CD14-positive monocyte (primary cell): ENCODE data around the gene RPS29. TPM values are rescaled to one million over a fixed set of nuclear protein-coding genes. Genes with fewer than 3 reads are reported as not detected.
A peak's percentile ranks its signal among the peaks of the same experiment; 100 is the strongest.

Experiments used
- DNase-seq, 3 donors: peaks; one replicate each; pipeline ENCODE4 v3.0.0-alpha.2; 2011 to 2022
- H2AFZ ChIP-seq: 2 replicates; pipeline ENCODE4 v1.6.0; 2012; ENCODE audit warnings: mild to moderate bottlenecking, low read depth, low read length, inconsistent platforms; ENCODE audit not compliant: insufficient read depth, poor library complexity, severe bottlenecking
- H3K27ac ChIP-seq, 2 donors: 1 replicate in 1 of 2; 2 replicates in 1 of 2; pipeline ENCODE4 v1.5.1; 2012 to 2013; ENCODE audit warnings: low read length in 2 of 2, control low read depth in 1 of 2, inconsistent platforms in 1 of 2, low read depth in 1 of 2, mild to moderate bottlenecking in 1 of 2
- H3K27me3 ChIP-seq, 2 donors: one replicate each; pipeline versions ENCODE4 v1.6.0 to v1.6.1; 2011 to 2013; ENCODE audit warnings: low read length in 2 of 2; ENCODE audit not compliant: control insufficient read depth in 2 of 2, insufficient read depth in 2 of 2
- H3K36me3 ChIP-seq, 2 donors: replicated peaks in 1 of 2; 1 replicate in 1 of 2; 2 replicates in 1 of 2; pipeline versions ENCODE4 v1.5.1 to v1.6.1; 2012 to 2013; ENCODE audit warnings: low read length in 2 of 2, control low read depth in 1 of 2, inconsistent platforms in 1 of 2, mild to moderate bottlenecking in 1 of 2; ENCODE audit not compliant: insufficient read depth in 2 of 2, control insufficient read depth in 1 of 2
- H3K4me1 ChIP-seq, 2 donors: 1 replicate in 1 of 2; 2 replicates in 1 of 2; pipeline versions ENCODE4 v1.5.1 to v1.6.1; 2012 to 2013; ENCODE audit warnings: low read length in 2 of 2, control low read depth in 1 of 2, inconsistent platforms in 1 of 2, mild to moderate bottlenecking in 1 of 2, moderate library complexity in 1 of 2; ENCODE audit not compliant: insufficient read depth in 2 of 2, control insufficient read depth in 1 of 2
- H3K4me2 ChIP-seq: replicated peaks from 2 replicates; pipeline ENCODE3; 2012; ENCODE audit warnings: low read length, moderate library complexity, mild to moderate bottlenecking; ENCODE audit not compliant: poor library complexity, severe bottlenecking; ENCODE audit errors: extremely low read depth
- H3K4me3 ChIP-seq, 3 experiments: fragments of 200-600 bp in 1 of 3; sonication (generic) in 1 of 3; replicated peaks in 1 of 3; 1 replicate in 2 of 3; 2 replicates in 1 of 3; pipeline ENCODE4 v1.5.1; 2011 to 2013; ENCODE audit warnings: low read length in 3 of 3, mild to moderate bottlenecking in 3 of 3, control low read depth in 2 of 3, low read depth in 2 of 3, inconsistent platforms in 1 of 3, moderate library complexity in 1 of 3
- H3K79me2 ChIP-seq: 2 replicates; pipeline ENCODE4 v1.6.0; 2012; ENCODE audit warnings: mild to moderate bottlenecking, control low read depth, inconsistent platforms, low read length, moderate library complexity; ENCODE audit not compliant: insufficient read depth
- H3K9ac ChIP-seq: 2 replicates; pipeline ENCODE4 v1.6.0; 2017; ENCODE audit warnings: low read length, mild to moderate bottlenecking; ENCODE audit not compliant: insufficient read depth, poor library complexity, severe bottlenecking
- H3K9me3 ChIP-seq, 2 donors: replicated peaks in 1 of 2; 1 replicate in 1 of 2; 2 replicates in 1 of 2; pipeline versions ENCODE4 v1.5.1 to v1.6.1; 2012 to 2013; ENCODE audit warnings: low read length in 2 of 2, control low read depth in 1 of 2; ENCODE audit not compliant: control insufficient read depth in 1 of 2, insufficient read depth in 1 of 2
- H4K20me1 ChIP-seq: 2 replicates; pipeline ENCODE4 v1.6.0; 2012; ENCODE audit warnings: mild to moderate bottlenecking, low read length, control low read depth, moderate library complexity; ENCODE audit not compliant: insufficient read depth
- H3K27ac Mint-ChIP-seq, 7 donors: one replicate each; pipeline ENCODE4 v1.8.0; 2020; ENCODE audit warnings: mild to moderate bottlenecking in 7 of 7, mixed read lengths in 7 of 7, moderate library complexity in 6 of 7, inconsistent platforms in 2 of 7
- H3K27me3 Mint-ChIP-seq, 3 donors: one replicate each; pipeline ENCODE4 v1.8.0; 2021 to 2022; ENCODE audit warnings: low read depth in 3 of 3, mild to moderate bottlenecking in 3 of 3, mixed read lengths in 3 of 3, moderate library complexity in 3 of 3, inconsistent platforms in 1 of 3
- H3K36me3 Mint-ChIP-seq, 2 donors: one replicate each; pipeline ENCODE4 v1.8.0; 2020; ENCODE audit warnings: mixed read lengths in 2 of 2, inconsistent platforms in 1 of 2, mild to moderate bottlenecking in 1 of 2
- H3K4me1 Mint-ChIP-seq: one replicate; pipeline ENCODE4 v1.8.0; 2020; ENCODE audit warnings: mild to moderate bottlenecking, mixed read lengths
- H3K4me3 Mint-ChIP-seq, 2 donors: one replicate each; pipeline ENCODE4 v1.8.0; 2020; ENCODE audit warnings: mild to moderate bottlenecking in 2 of 2, mixed read lengths in 2 of 2, moderate library complexity in 1 of 2
- H3K9me3 Mint-ChIP-seq, 7 donors: one replicate each; pipeline ENCODE4 v1.8.0; 2020 to 2022; ENCODE audit warnings: mixed read lengths in 7 of 7, mild to moderate bottlenecking in 6 of 7, moderate library complexity in 6 of 7, inconsistent platforms in 2 of 7
- CTCF ChIP-seq: fragments of 200-600 bp; IDR thresholded peaks from one replicate; pipeline ENCODE4 v1.8.0; 2022; ENCODE audit warnings: antibody characterized with exemption, mild to moderate bottlenecking
- WGBS: methylation state at CpG from one replicate; pipeline ENCODE4 v1.1.5; 2013; ENCODE audit warnings: missing lambda C conversion rate; ENCODE audit not compliant: insufficient coverage; 5-methylcytosine and 5-hydroxymethylcytosine counted together
- intact Hi-C, 2 donors: fragments of 100-400 bp; cut with micrococcal nuclease; formaldehyde crosslinking; loops; one replicate each; pipeline versions ENCODE4 v1.15.0 to v1.15.1; 2023
- polyA plus RNA-seq, 3 donors: library from polyadenylated mRNA; depleted of rRNA in 1 of 3; unstranded in 2 of 3; stranded (reverse) in 1 of 3; fragments of 300-500 nt in 2 of 3; fragments of >200 nt in 1 of 3; fragmentation: Illumina TruSeq in 2 of 3; gene quantifications; 1 replicate in 2 of 3; 2 replicates in 1 of 3; pipeline ENCODE4 v1.2.3, GENCODE V29; 2012 to 2021

RPS29 gene
- polyA plus RNA-seq, 3 donors = 2,325 to 4,497 (median 2,965) TPM

- Histone ChIP-seq H3K36me3 (peaks cover 5 to 7% of the 10 kb centered on the region in 2 donors), H3K9me3 (no peaks in the 10 kb centered on the region), H3K4me3 (peak overlapping the region in 1 of 3 experiments; percentile 78), H4K20me1 (peaks cover 47% of the 10 kb centered on the region), H2AFZ (no peak overlapping the region), H3K4me1 (peaks cover 30 to 51% of the 10 kb centered on the region in 2 donors), H3K9ac (no peak overlapping the region), H3K27me3 (no peaks in the 10 kb centered on the region), H3K79me2 (peaks cover 76% of the 10 kb centered on the region), H3K27ac (peak overlapping the region in 1 of 2 donors; percentile 94), H3K4me2 (peak overlapping the region; percentile 78)
- Mint-ChIP-seq H3K4me1 (peaks cover 46% of the 10 kb centered on the region), H3K36me3 (peaks cover 17 to 32% of the 10 kb centered on the region in 2 donors), H3K4me3 (no peak overlapping the region), H3K9me3 (peaks cover 0 to 2% (median 0%) of the 10 kb centered on the region in 7 donors), H3K27ac (peak overlapping the region in 1 of 7 donors; percentile 57), H3K27me3 (no peaks in the 10 kb centered on the region)
- no CpG with 5 or more reads among the region's 3 CpGs for WGBS
- intact Hi-C loops = loop anchor here (5.0 kb wide), 2 partner anchors 36 to 144 kb away; partner anchors contain the start of genes RPS29 (in 2 of the 2) and KLHDC2 (in 1 of the 2)
- DNase-seq = no peak
- TF ChIP-seq CTCF = no peak
Observed at GRCh38 chr14:49623387-49623786, 37.2 kb upstream of the RPS29 start.

DNA sequence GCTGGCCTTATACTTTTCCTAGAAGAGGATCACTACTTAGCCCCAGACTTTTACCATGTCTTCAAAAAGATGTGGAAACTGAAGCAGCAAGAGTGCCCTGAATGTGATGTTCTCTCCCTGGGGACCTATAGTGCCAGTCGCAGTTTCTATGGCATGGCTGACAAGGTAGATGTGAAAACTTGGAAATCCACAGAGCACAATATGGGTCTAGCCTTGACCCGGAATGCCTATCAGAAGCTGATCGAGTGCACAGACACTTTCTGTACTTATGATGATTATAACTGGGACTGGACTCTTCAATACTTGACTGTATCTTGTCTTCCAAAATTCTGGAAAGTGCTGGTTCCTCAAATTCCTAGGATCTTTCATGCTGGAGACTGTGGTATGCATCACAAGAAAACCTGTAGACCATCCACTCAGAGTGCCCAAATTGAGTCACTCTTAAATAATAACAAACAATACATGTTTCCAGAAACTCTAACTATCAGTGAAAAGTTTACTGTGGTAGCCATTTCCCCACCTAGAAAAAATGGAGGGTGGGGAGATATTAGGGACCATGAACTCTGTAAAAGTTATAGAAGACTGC, 35.9 kb upstream of the RPS29 start:
- H3K27me3 Mint-ChIP-seq = no peaks in the 10 kb centered on the region
- Histone ChIP-seq H3K36me3 (peaks cover 8 to 20% of the 10 kb centered on the region in 2 donors), H3K4me1 (peaks cover 30 to 51% of the 10 kb centered on the region in 2 donors), H4K20me1 (peaks cover 55% of the 10 kb centered on the region), H3K9me3 (no peaks in the 10 kb centered on the region), H2AFZ (no peak overlapping the region), H3K9ac (peak overlapping the region; percentile 86), H3K79me2 (peaks cover 85% of the 10 kb centered on the region), H3K4me3 (peak overlapping the region in 2 of 3 experiments; percentile 78 to 81), H3K27ac (peak overlapping the region in 1 of 2 donors; percentile 94), H3K27me3 (no peaks in the 10 kb centered on the region), H3K4me2 (peak overlapping the region; percentile 78)
- H3K4me3 Mint-ChIP-seq = peak overlapping the region; percentile 92 to 98
- no peak for DNase-seq
- intact Hi-C loops = loop anchor here (5.0 kb wide), 2 partner anchors 35 to 145 kb away; partner anchors contain the start of genes RPS29 (in 2 of the 2) and KLHDC2 (in 1 of the 2)
- 89% methylated on average over 1 of the region's 3 CpGs for WGBS
- H3K4me1 Mint-ChIP-seq = peaks cover 52% of the 10 kb centered on the region
- peak overlapping the region in 6 of 7 donors; percentile 82 to 99 (median 98) for H3K27ac Mint-ChIP-seq
- peaks cover 24 to 41% of the 10 kb centered on the region in 2 donors for H3K36me3 Mint-ChIP-seq
- peaks cover 0 to 2% (median 0%) of the 10 kb centered on the region in 7 donors for H3K9me3 Mint-ChIP-seq
- TF ChIP-seq CTCF = no peak
